ENCODE measurements around the gene SCNN1G. TPM values are rescaled to one million over a fixed set of nuclear protein-coding genes. Genes with fewer than 3 reads are reported as not detected.

SCNN1G gene
- total RNA-seq, 1 experiment from 2014 or later = not detected

DNA sequence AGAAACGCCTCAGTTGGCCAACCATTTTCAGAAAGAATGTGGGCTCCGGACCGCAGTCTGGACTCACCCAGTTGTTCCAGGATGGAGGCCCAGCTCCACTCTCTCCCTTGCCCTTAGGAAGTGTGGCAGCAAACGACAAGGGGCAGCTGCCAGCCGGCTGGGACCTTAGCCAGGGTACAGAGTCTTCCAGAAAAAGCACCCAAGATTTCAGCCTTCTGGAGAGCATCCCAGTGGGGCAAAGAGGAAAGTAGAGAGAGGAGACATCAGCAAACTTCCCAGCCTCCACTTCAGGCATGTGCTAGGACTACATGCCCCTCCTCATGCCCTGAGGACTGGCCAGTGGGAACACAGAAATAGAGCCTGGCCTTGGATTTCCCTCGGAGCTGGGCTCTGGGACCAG is 62.7 kb downstream of the SCNN1G start:
- CTCF ChIA-PET = no interaction called here
- Histone ChIP-seq H4K20me1 (ENCODE audit: insufficient read depth) (no peaks in the 10 kb centered on the region), H3K4me2 (ENCODE audit: low read length) (no peak overlapping the region), H3K4me3 (replicated peaks in 1 of 2; ENCODE audit: low read depth in 1 of 2, low read length in 2 of 2) (no peak overlapping the region), H3K9ac (ENCODE audit: low read length) (no peak overlapping the region), H3K27ac (ENCODE audit: low read depth, low read length) (no peak overlapping the region), H3K9me3 (ENCODE audit: control insufficient read depth in 1 of 2, insufficient read depth in 1 of 2, low read depth in 1 of 2, low read length in 2 of 2) (no peaks in the 10 kb centered on the region), H3K79me2 (ENCODE audit: insufficient read depth, low read length) (no peaks in the 10 kb centered on the region), H3K4me1 (ENCODE audit: control insufficient read depth in 1 of 2, insufficient read depth in 2 of 2, low read length in 2 of 2) (no peaks in the 10 kb centered on the region), H3K27me3 (ENCODE audit: insufficient read depth, low read length) (no peaks in the 10 kb centered on the region), H2AFZ (ENCODE audit: low read depth, low read length, poor library complexity, severe bottlenecking) (no peak overlapping the region), H3K36me3 (ENCODE audit: control insufficient read depth in 1 of 2, insufficient read depth in 2 of 2, low read length in 2 of 2) (no peaks in the 10 kb centered on the region), H3K9me2 (ENCODE audit: insufficient read depth) (no peaks in the 10 kb centered on the region)
- POLR2A ChIA-PET = no interaction called here
- TF ChIP-seq FOSL1 (IDR thresholded peaks at IDR 0.05; ENCODE audit: low read depth) (no peak), EZH2phosphoT487 (IDR thresholded peaks at IDR 0.05; ENCODE audit: borderline replicate concordance) (no peak), ZNF274 (IDR thresholded peaks at IDR 0.05; ENCODE audit: low read depth, low read length) (no peak)
- TF ChIP-seq, protein P1, sequence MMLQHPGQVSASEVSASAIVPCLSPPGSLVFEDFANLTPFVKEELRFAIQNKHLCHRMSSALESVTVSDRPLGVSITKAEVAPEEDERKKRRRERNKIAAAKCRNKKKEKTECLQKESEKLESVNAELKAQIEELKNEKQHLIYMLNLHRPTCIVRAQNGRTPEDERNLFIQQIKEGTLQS (IDR thresholded peaks at IDR 0.05) = no peak
- intact Hi-C loops (cut with micrococcal nuclease) = no loop called here
- DNase-seq (ENCODE audit: low read depth, low spot score) = no peak
- ATAC-seq = no peak
- no TSS peak for BruUV-seq (replicated peaks)
- RAD21 ChIA-PET (ENCODE audit: low non-redundant PET in 1 of 2, low total read pairs in 2 of 2, uncharacterized antibody in 2 of 2, unreplicated experiment in 2 of 2) = no interaction called here

DNA sequence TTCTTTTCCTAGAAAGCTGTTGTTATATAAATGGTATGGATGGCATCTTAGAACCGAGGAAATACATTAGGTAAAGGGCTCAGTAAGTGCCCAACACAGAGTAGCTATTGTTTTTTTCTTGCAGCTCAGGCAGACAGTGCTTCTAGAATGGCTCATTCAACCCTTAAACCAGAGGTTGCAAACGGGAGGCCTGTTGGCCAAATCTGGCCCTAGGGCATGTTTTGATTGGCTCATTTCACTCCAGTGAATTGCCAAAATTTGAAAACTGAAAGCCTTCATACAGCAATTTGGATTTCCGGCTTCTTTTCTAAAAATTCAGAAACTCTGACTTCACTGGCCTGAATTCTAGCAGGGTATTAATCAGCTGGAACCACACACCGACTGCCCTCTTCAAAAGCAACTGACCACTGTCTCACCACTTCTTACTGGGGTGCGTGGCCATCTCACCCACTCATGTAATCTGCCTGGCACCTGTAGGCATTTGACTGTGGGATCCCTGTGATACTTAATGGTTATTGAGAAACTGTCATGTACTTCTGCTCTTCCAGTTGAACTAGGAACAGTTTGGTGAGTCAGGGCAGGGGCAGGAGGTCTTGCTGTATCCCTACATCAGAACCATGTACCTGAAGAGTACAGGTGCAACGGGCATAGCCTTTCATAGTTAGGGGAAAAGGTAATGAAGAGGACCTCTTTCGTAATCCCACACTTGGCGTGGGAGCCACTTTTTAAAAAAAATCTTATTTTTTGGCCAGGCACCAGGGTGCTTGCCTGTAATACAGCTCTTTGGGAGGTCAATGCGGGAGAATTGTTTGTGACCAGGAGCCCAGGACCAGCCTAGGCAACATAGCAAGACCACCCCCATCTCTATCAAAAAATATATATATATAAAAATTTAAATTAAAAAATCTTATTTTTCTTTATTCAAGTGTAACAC is 66.0 kb downstream of the SCNN1G start:
- intact Hi-C loops (cut with micrococcal nuclease) = no loop called here
- no peaks in the 10 kb centered on the region for H3K27me3 ChIP-seq (ENCODE audit: insufficient read depth, low read length)
- no peaks in the 10 kb centered on the region; a peak in 1 of 4 replicates for H3K36me3 ChIP-seq (ENCODE audit: control insufficient read depth in 1 of 2, insufficient read depth in 2 of 2, low read length in 2 of 2)
- H3K9me2 ChIP-seq (ENCODE audit: insufficient read depth) = no peaks in the 10 kb centered on the region
- no peak overlapping the region for H3K4me3 ChIP-seq (replicated peaks in 1 of 2; ENCODE audit: low read depth in 1 of 2, low read length in 2 of 2)
- no peaks in the 10 kb centered on the region for H4K20me1 ChIP-seq (ENCODE audit: insufficient read depth)
- no peak for ATAC-seq
- POLR2A ChIA-PET = no interaction called here
- no peak for DNase-seq (ENCODE audit: low read depth, low spot score)
- RAD21 ChIA-PET (ENCODE audit: low non-redundant PET in 1 of 2, low total read pairs in 2 of 2, uncharacterized antibody in 2 of 2, unreplicated experiment in 2 of 2) = no interaction called here
- CTCF ChIA-PET = no interaction called here
- no peak overlapping the region for H3K4me2 ChIP-seq (ENCODE audit: low read length)
- no peak overlapping the region for H2AFZ ChIP-seq (ENCODE audit: low read depth, low read length, poor library complexity, severe bottlenecking)
- H3K4me1 ChIP-seq (ENCODE audit: control insufficient read depth in 1 of 2, insufficient read depth in 2 of 2, low read length in 2 of 2) = no peaks in the 10 kb centered on the region
- H3K79me2 ChIP-seq (ENCODE audit: insufficient read depth, low read length) = no peaks in the 10 kb centered on the region
- H3K27ac ChIP-seq (ENCODE audit: low read depth, low read length) = no peak overlapping the region
- H3K9me3 ChIP-seq (ENCODE audit: control insufficient read depth in 1 of 2, insufficient read depth in 1 of 2, low read depth in 1 of 2, low read length in 2 of 2) = no peaks in the 10 kb centered on the region
- BruUV-seq (replicated peaks) = no TSS peak
- no peak overlapping the region for H3K9ac ChIP-seq (ENCODE audit: low read length)
- no peak for TF ChIP-seq EZH2phosphoT487 (IDR thresholded peaks at IDR 0.05; ENCODE audit: borderline replicate concordance)
- no peak for TF ChIP-seq SRF (IDR thresholded peaks at IDR 0.05; ENCODE audit: low read depth)
- no peak for TF ChIP-seq EZH2 (IDR thresholded peaks at IDR 0.05)
- no peak for TF ChIP-seq TCF7L2 (IDR thresholded peaks at IDR 0.05; ENCODE audit: borderline replicate concordance, extremely low read depth, insufficient read depth, insufficient read length)
- no peak for TF ChIP-seq CBX3 (IDR thresholded peaks at IDR 0.05; ENCODE audit: low read depth)
- no peak for TF ChIP-seq POLR2A (IDR thresholded peaks at IDR 0.05; ENCODE audit: borderline replicate concordance, extremely low read depth, insufficient read depth, insufficient read length)
- TF ChIP-seq, protein P1 (IDR thresholded peaks at IDR 0.05) = no peak
- TF ChIP-seq, protein P2, sequence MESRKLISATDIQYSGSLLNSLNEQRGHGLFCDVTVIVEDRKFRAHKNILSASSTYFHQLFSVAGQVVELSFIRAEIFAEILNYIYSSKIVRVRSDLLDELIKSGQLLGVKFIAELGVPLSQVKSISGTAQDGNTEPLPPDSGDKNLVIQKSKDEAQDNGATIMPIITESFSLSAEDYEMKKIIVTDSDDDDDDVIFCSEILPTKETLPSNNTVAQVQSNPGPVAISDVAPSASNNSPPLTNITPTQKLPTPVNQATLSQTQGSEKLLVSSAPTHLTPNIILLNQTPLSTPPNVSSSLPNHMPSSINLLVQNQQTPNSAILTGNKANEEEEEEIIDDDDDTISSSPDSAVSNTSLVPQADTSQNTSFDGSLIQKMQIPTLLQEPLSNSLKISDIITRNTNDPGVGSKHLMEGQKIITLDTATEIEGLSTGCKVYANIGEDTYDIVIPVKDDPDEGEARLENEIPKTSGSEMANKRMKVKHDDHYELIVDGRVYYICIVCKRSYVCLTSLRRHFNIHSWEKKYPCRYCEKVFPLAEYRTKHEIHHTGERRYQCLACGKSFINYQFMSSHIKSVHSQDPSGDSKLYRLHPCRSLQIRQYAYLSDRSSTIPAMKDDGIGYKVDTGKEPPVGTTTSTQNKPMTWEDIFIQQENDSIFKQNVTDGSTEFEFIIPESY (IDR thresholded peaks at IDR 0.05; ENCODE audit: extremely low read depth, insufficient replicate concordance, low read length) = no peak
- TF ChIP-seq CEBPB (IDR thresholded peaks at IDR 0.05; ENCODE audit: low read depth) = no peak
- no peak for TF ChIP-seq ZNF274 (IDR thresholded peaks at IDR 0.05; ENCODE audit: low read depth, low read length)
- TF ChIP-seq, protein P3, sequence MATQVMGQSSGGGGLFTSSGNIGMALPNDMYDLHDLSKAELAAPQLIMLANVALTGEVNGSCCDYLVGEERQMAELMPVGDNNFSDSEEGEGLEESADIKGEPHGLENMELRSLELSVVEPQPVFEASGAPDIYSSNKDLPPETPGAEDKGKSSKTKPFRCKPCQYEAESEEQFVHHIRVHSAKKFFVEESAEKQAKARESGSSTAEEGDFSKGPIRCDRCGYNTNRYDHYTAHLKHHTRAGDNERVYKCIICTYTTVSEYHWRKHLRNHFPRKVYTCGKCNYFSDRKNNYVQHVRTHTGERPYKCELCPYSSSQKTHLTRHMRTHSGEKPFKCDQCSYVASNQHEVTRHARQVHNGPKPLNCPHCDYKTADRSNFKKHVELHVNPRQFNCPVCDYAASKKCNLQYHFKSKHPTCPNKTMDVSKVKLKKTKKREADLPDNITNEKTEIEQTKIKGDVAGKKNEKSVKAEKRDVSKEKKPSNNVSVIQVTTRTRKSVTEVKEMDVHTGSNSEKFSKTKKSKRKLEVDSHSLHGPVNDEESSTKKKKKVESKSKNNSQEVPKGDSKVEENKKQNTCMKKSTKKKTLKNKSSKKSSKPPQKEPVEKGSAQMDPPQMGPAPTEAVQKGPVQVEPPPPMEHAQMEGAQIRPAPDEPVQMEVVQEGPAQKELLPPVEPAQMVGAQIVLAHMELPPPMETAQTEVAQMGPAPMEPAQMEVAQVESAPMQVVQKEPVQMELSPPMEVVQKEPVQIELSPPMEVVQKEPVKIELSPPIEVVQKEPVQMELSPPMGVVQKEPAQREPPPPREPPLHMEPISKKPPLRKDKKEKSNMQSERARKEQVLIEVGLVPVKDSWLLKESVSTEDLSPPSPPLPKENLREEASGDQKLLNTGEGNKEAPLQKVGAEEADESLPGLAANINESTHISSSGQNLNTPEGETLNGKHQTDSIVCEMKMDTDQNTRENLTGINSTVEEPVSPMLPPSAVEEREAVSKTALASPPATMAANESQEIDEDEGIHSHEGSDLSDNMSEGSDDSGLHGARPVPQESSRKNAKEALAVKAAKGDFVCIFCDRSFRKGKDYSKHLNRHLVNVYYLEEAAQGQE (IDR thresholded peaks at IDR 0.05; ENCODE audit: low read depth) = no peak

Measured in HCT116 (cell line).